Glomerular visceral epithelial cell (primary cell): Measurements from ENCODE around the gene CCDC107.
A peak's percentile ranks its signal among the peaks of the same experiment; 100 is the strongest.
"Not testable (repeated sequence)": the region's sequence is repeated elsewhere in the genome, so short reads cannot be mapped to it uniquely, and the experiment has no call there.

Experiments used
- DNase-seq: peaks from one replicate; pipeline ENCODE4 v3.0.0-alpha.2; 2016; ENCODE audit errors: extremely low spot score

CCDC107 gene

GRCh38 chr9:35658137-35658967, at the start of gene CCDC107:
Gene CCDC107 (plus strand): TSS chr9:35658292. CDS start chr9:35658380, 88 bp downstream.
- peak; percentile 93 for DNase-seq

DNA sequence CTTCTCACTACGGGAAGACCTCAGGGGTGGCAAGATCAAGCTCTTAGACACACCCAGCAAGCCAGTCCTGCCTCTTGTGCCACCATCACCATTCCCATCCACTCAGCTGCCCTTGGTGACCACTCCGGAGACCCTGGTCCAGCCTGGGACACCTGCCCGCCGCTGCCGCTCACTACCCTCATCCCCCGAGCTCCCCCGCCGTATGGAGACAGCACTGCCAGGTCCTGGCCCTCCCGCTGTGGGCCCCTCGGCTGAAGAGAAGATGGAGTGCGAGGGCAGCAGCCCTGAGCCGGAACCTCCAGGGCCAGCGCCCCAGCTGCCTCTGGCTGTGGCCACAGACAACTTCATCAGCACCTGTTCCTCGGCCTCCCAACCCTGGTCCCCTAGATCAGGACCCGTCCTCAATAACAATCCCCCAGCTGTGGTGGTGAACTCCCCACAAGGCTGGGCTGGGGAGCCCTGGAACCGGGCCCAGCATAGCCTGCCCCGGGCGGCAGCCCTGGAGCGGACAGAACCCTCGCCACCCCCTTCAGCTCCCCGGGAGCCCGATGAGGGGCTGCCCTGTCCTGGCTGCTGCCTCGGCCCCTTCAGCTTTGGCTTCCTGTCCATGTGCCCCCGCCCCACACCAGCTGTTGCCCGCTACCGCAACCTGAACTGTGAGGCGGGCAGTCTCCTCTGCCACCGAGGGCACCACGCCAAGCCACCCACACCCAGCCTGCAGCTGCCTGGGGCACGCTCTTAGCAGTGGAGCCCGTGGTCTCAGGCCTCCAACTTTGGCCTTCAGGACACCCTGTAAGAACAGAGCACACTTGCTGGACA, 48.9 kb upstream of the CCDC107 start:
- DNase-seq: no peak

GRCh38 chr9:35609820-35610163, 48.3 kb upstream of the CCDC107 start:
- no peak for DNase-seq

DNA sequence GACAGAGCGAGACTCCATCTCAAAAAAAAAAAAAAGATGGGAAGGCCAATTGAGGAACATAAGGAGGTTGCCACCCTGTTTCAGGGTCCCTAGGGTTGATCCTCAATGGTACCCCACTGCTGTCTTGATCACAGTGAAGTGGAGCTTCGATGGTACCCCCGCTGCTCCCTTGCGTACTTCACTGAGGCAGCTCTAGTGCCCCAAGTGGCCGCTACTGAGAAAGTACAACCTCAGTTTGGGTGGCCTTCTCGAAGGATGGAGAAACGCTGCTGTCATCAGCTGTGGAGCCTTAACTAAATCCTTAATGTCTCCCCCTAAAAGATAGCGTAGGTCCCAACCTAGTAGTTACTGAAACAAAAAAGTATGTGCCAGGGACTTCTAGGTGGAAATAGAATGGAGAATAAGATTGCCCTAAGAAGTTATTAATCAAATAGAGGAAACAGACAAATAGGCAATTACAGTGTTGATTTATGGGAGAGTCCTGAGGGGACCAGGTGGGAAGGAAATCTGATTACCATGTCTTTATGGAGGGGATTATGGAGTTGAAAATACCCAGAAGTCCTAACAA, 46.8 kb upstream of the CCDC107 start:
- DNase-seq: peak; percentile 28

- not testable (repeated sequence) for DNase-seq
These were observed 46.0 kb upstream of the CCDC107 start for GRCh38 chr9:35612066-35612465.

DNA sequence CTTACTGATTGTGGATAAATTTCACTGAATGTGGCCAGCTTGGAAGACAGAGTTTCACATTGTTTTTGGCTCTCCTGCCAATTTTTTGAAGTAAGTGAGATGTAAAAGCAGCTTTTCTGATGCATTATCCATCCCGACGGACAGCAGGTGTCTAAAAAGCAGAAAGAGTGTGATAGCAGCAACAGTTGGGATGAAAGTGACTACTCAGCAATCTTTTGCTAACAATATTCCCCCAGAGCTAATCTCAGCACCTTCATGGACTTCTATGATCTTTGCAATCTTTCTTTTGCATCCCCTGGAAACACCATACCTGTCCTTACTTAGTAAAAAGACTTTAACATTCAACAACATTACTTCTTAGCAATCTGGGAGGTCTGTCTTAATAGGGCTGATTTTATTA, 45.2 kb upstream of the CCDC107 start:
- DNase-seq: no peak

DNA sequence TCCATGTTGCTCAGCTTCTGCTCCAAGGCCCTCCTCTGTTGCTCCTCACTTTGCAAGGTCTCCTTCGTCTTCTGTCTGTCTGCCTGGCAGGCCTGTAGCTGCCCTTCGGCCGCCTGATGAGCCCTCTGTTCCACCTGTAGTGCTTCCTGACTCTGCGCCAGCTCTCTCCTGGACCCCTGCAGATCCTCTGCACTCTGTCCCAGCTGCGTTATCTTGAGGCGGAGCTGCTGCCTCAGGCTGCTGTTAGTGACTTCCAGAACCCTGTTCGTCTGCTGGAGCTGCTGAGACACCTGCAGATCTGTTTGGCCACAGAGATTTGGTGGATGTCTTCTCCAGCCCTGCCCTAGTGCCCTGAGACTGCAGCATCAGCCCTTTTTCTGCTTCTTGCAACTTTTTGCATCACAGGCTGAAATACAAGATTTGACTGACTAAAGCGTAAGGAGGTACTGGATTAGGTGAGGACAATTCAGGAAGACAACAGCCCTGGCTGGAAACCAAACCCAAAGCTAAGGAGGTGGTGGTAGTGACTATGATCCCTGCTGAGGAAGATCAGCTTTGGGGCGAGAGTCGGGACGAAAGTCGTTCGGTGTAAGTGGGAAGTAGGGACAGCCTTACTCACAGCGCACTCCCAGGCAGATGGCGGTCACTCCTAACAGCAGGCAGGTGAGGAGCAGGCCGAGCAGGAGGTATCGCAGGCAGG, 42.0 kb upstream of the CCDC107 start:
- DNase-seq: no peak

DNA sequence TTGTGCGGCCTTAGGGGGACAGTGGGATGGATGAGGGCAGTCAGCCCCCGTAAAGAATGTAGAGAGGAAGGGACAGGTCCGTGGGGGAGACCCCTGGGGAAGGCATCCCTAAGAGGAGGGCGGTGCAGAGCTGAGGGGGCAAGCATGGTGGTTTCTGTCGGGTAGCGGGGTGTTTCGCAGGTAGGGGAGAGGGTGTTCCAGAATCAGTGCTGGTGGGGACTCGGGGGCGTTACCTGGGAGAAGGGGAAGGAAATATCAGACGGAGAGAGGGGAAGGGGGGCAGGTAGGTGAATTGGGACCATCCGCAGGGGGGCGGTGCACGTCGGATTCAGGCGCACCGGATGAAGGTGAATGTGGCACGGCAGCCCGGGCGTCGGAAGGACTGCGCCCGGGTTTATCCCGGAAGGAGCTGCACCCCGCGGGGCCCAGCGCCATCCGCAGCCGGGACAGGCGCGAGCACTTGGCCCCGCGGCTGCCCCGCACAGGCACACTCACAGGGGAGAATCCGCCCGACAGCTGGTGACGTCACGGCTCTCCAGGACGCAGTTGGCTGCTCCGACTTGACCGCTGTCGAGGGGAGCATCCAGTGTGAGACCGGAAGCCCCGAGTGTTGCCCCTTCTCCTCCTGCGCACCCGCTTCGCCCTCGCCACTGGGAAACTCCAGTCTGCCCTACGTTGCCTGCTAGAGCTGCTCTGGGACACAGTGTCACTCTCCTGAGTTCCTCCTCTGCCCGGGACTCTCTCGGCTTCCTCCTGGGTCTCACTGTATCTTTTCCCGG, 41.2 kb upstream of the CCDC107 start:
- peak; percentile 34 for DNase-seq

DNA sequence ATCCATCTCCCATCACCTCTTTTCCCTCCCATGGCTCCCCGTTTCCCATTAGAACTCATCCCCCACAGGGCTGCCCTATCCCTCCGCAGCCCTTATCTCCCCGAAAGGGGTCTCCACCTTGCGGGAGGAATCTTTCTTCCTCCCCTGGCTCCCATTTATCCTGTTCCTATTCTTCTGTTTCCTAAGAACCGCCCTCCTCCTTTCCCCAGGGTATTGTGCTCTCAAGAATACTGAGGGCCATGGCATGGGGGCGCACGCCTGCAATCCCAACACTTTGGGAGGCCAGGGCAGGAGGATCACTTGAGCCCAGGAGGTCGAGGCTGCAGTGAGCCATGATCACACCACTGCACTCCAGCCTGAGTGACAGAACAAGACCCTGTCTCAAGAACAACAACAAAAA, 40.5 kb upstream of the CCDC107 start:
- DNase-seq: no peak

DNA sequence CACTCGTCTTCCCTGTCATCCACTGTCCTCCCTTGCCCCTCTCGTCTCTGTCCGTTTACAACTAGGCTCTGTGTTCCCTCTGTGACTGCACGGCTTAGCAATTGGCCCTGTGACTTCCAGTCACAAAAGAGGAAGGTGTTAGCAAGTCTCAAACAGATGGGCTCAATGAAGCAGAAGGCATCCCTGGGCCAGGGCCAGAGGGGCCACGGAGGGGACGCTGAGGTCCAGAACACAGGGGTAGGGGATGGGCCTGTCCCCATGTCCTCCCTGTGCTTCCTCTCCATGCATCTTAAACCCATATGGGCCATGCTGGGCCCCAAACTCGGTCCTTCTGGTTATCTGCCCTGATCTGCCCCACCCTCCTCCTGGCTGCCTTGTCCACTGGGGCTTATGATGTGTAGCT, 39.8 kb upstream of the CCDC107 start, which contains the start of gene CD72:
CD72 (minus strand) TSS at position 89 of the 403 bp plus-strand sequence. CDS start 110 bp downstream, outside the sequence.
- no peak for DNase-seq

DNA sequence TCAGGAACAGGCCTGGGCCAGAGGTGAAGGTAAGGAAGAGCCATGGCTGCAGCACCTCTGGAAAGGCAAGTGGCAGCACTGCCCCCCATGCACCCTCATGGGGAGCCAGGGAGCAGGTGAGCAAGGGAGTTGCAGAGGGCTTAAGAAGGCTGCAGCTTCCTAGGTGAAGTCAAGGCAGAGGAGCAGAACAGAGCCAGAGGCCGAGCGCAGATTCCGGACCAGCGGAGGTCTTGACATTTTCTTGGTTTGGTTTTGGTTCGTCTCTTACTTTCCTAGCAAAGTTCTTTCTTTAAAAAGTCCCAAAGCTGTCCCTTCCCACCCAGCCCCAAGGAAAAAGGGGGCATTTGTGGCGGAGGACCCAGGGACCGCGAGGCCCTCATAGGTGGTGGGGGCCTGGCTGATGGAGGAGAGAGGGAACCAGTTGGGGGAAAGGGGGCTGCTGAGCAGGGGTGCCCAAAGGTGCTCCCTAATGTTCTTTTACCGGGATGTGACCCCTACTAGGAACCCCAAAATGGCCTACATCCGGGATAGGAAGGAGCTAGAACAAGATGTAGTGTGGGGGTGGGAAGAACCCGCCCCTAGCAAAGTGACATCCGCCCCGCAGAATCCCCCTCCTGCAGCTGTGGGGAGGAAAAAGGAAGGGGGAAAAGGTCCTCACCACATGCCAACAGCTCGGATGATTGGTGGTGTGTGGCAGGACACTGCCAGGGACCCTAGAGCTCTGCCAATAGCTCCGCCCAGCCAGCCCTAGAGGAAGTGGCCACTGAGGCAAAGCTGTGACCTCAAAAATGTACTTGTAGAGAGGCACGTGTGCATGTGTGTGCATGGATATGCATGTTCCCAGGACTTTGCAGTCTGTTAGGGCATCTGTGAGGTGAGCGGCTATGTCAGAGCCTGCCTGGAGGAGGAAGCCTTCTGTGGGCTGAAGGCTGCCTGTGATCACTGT, 39.0 kb upstream of the CCDC107 start:
- no peak for DNase-seq

GRCh38 chr9:35619800-35620158, 38.3 kb upstream of the CCDC107 start:
- DNase-seq: no peak

DNA sequence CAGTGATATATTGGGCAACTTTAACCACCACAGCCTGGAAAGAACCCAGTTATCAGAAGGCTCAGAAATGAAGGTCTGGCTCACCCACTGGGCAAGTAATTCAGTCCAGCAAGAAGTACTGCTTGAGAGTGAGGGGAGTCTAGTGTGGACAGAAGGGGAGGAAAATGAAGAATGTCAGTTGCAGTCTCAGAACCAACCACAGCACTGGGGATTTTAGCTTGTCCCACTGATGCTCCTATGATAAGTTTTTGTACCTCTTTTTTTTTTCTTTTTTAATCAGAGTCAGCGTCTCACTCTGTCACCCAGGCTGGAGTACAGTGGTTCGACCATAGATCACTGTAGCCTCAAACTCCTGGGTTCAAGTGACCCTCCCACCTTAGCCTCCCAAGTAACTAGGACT, 30.5 kb upstream of the CCDC107 start:
- no peak for DNase-seq

GRCh38 chr9:35628389-35628991, 29.6 kb upstream of the CCDC107 start:
- DNase-seq: no peak

DNA sequence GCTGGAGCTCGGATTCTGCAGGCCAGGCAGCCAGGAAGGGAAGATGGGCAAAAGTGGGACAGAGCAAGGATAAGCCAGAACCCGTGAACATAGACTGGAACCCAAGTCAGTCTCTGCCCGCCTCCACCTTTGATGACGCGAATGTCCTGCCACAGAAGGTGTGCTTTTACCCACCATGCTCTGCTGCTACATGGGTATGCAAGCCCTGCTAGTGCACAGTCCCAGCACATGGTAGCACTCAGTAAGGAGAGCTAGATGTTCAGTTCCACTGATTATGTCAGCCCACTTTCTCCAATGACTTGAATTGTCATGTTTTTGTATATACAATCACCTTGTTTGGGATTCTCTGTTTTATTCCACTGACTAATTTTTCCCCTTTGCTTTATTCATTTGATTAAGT, 28.5 kb upstream of the CCDC107 start:
- DNase-seq: no peak

DNA sequence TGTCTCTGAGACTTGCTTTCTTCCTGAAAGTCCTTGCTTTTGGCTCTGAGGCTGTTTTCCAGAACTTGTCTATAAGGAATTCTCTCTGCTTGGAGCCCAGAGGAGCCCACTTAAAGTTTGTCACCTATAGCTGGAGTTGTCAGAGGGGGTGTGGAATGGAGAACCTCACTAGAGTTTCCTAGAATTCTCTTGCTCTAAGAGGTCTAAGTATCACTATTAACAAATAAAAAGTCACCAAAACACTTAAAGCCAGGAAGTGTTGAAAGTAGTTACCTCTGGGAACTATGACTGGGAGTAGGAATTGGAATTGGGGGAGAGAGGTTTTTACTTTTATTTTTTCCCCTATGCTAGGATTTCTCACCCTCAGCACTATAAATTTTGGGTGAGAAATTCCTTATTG, 22.4 kb upstream of the CCDC107 start:
- DNase-seq: no peak

DNA sequence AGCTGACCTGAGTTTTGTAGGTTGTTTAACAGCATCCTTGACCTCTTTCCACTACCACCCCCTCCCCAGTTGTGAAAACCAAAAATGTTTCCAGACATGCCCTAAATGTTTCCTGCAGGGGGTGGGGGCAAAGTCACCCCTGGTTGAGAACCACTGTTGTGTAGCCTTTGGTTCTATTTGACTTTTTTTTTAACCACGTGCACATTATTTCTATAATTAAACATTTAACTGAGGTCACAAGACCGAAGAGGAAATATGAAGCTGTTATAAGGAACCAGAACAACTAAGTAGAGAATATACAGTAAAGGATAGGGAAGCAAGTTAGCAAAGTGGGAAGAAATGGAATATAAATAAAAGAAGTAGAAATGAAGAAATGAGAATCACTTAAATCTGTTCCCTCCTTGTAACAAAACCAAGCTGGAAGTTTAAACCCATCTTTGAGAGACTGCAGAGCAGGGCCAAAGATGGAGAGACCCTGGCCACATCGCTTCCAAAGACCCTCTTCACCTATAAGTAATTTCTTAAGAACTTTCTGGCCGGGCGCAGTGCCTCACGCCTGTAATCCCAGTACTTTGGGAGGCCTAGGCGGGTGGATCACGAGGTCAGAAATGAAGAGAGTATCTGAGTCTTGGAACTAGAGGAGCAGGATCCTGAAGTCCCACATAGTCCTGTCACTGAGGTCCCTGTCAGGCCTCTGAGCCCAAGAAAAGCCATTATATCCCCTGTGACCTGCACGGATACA, 21.8 kb upstream of the CCDC107 start:
- no peak for DNase-seq

- not testable (repeated sequence) for DNase-seq
These were observed 21.2 kb upstream of the CCDC107 start for GRCh38 chr9:35636877-35637246.

GRCh38 chr9:35637427-35637955, 20.6 kb upstream of the CCDC107 start:
- DNase-seq: not testable (repeated sequence)
